SHP77 (cell line): ENCODE measurements around the gene STARD7.

Experiments
- DNase-seq, 2 experiments: peaks; one replicate each; lab custom pipeline; 2025; lab: John Stamatoyannopoulos, UW

The STARD7 gene

DNA sequence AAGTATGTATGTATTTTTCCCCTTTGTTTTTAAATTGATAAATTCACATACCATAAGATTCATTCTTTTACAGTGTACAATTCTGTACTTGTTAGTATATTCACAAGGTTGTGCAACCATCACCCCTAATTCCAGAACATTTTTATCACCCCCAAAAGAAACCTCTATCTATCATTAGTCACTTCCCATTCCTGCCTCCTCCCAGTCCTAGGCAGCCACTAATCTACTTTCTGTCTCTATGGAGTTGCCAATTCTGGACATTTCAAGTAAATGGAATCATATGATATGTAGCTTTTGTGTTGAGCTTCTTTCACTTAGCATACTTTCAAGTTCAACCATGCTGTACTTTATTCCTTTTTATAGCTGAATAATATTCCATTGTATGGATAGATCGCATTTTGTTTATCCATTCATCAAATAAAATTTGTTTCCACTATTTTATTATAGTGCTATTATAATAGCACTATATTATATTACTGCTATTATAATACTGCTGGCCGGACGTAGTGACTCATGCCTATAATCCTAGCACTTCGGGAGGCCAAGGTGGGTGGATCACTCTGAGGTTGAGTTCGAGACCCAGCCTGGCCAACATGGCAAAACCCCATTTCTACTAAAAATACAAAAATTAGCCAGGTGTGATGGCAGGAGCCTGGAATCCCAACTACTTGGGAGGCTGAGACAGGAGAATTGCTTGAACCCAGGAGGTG, 10.9 kb downstream of the STARD7 start:
- DNase-seq = no peak

DNA sequence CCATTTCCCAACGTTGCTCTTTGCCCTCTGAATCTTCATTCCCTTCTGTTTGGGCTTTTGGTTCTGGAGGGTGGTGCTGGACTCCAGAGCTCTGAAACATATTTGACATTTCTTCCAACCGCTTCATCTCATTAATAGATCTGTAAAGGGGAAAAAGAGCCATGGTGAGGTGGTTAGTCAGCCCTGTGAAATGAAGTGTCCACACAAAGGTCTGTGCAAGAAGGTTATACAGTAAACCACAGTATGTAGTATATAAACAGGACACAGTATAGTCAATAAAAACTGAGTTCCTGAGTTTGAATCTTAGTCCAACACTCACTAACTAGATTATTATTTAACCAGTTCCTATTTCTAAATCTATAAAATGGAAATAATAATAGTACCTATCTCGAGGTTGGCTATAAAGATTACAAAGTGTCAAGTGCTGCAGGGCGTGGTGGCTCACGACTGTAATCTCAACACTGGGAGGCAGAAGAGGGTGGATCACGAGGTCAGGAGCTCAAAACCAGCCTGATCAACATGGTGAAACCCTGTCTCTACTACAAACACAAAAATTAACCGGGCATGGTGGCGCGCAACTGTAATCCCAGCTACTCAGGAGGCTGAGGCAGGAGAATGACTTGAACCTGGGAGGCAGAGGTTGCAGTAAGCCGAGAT, 13.1 kb downstream of the STARD7 start:
- DNase-seq = no peak

DNA sequence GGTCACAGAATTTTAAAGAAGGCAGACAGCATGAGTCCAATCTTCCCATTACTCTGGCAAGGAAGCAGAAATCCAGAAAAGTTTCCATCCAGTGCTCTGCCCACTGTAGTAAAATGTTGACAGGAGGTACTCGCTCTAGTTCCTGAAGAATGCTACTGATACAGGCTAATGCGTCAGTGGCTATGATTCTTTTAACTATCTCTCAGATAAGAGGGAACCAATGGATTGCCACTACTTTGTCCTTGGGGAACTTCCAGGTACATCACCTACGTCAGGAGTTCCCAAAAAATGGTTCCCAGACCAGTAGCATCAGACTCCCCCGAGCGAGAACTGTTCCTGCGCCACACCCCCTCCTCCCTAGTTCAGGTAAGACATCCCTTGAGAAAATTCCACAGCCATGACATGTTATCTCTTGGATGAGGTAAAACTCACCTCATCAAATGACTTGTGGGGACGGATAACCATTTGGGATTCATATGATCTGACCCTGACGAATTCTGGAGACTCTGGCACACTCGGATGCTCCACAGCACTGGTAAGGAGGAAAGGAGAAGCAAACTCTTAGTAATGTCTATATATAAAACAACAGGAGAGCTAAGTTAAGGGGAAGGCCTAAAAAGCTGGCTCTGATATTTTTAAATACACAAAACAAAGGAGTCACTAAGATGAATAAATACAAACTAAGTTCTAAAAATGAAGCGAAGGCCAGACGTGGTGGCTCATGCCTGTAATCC, 16.5 kb downstream of the STARD7 start:
- no peak for DNase-seq

DNA sequence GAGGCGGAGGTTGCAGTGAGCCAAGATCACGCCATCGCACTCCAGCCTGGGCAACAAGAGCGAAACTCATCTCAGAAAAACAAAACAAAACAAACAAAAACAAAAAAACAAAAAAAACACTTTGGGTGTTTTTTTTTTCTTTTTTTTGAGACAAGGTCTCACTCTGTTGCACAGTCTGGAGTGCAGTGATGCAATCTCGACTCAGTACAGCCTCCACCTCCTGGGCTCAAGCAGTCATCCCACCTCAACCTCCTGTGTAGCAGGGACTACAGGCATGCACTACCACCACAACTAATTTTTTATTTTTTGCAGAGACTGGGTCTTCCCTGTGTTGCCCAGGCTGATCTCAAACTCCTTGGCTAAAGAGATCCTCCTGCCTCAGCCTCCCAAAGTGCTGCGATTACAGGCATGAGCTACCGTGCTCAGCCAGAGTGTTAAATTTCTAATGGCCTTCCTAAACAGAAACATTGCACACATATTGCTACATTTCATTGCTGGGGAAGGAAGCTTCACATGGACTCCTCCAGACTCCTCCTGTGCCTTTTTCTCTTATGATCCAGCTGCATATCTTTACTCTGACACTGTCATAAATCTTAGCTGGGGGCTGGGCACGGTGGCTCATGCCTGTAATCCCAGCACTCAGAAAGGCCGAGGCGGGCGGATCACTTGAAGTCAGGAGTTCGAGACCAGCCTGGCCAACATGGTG, 19.7 kb downstream of the STARD7 start:
- DNase-seq = no peak

DNA sequence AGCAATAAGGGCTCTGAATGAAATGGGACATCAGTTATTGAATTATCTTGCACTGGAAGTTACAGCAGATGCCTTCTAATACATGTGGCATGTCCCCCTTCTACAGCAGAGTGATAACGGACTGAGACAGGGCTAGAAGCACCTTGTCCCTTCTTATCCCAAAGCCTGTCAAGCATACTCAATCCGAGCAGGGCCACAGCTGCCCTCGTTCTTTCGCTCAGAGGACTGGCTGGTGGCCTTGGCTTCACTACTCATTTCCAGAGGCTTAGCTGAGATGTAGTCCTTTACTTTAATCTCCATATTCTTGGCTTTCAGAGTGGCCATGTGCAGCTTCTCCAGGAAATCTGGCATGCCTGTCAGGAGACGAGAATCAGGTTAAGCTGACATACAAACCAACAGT, 22.1 kb downstream of the STARD7 start:
- no peak for DNase-seq

DNA sequence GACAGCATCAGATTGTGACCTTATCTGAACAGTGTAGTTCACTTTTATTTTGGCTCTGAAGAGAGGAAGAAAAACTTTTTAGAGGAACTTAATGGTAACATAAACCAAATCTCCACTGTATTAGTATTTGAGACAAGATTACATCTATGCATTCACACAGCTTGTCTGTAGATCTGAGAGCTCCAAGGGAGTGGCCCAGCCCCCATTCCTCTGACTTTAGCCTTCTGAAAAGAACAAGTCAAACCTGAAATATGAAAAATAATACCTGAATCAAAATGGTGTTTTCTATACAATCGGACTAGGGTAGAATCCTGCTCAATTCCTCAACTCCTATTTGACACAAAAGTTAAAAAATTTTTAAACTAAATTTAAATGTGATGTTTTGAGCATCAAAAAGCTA, 23.1 kb downstream of the STARD7 start:
- DNase-seq = no peak

DNA sequence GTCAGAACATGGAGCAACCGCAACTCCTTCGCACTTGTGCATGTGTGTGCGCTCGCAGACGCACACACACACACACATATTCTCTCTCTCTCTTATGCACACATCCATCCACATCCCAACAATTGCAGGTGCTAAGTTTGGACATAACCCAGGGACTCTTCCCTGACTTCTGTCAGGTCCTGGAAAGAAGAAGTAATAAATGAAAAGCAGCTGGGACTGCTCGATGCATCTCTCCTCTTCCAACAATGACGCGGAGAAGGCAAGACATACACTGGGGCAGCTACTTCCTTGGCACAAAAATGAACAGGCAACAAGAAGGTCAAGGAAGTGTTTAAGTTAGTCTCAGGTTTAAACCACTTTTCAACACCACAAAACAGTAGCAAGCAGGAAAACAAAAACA, 23.6 kb downstream of the STARD7 start:
- no peak for DNase-seq

DNA sequence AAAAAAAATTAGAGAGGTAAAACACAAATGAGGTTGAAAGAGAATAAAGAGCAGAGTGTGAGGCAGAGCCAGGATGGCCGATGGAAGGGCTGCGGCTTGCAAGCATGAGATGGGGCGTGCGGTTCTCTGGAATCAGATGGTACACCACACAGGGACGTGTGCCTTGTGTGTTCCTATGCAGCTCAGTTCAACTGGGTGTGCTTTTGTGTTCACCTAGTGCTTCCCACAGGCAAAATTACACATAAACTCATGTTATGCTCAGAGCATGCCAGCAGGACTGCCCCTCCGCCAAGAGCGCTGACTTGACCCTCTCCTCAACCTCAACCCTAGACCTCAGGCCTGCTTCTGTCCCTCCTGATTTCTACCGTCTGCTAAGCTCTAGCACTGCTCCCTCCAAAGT, 24.4 kb downstream of the STARD7 start:
- no peak for DNase-seq

DNA sequence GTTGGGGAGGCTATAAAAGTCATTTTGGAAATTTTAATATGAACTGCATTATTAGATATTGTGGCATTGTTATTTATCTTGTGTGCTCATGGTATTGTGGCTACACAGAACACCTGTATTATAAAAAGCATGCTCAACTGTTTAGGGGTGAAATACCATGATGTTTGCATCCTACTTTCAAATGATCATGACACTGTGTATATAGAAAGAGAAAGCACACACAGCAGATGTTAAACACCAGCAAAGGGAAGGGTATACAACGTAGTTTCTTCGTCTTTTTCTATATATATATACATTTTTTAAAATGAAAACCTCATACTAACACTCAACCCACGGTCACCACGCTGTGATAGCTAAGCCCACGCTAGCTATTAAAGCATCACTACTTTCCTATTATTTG, 27.1 kb downstream of the STARD7 start:
- DNase-seq = no peak

DNA sequence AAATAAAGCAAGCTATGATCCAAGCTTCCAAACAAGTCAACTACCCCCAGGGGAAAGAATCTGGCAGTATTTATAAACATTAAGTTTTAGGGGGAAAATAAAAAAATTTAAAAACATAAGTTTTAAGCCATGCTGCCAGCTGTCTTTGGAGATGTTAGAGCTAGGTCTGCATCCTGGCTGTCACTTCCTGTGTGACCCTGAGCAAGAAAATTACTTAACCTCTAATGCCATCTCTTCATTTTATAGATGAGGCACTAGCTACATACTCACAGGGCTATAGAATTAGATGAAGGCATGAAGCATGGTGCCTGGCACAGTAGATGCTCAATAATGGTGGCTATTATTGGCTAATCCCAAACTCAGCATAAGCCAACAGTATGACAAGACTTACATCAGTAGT, 28.1 kb downstream of the STARD7 start:
- no peak for DNase-seq

DNA sequence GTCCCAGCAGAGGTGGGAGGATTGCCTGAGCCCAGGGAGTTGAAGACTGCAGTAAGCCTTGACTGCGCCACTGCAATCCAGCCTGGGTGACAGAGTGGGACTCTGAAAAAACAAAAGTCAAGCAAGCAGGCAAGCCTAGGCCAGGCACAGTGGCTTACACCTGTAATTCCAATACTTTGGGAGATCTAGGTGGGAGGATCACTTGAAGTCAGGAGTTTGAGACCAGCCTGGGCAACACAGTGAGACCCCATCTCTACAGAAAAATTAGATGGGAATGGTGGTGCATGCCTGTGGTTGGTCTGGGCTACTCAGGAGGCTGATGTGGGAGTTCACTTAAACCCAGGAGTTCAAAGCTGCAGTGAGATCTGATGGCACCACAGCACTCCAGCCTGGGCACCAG, 28.6 kb downstream of the STARD7 start:
- DNase-seq = no peak

DNA sequence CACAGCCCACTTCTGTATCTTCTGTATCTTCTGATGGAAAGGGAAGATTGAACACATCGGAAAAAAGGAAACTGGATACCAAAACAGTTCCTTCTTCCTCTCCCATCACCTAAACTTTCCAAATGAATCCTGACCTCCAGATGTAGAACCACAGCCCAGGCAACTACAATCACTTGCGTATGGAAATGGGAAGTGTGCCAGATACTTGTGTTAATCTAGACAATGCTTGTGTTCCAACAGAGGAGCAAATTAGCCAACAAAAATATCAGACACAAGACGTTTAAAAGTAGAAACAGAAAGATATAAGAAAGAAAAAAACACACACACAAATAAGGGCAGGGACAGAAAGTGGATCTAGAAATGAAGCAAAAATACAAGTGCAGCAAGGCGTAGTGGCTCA, 32.0 kb downstream of the STARD7 start:
- no peak for DNase-seq

DNA sequence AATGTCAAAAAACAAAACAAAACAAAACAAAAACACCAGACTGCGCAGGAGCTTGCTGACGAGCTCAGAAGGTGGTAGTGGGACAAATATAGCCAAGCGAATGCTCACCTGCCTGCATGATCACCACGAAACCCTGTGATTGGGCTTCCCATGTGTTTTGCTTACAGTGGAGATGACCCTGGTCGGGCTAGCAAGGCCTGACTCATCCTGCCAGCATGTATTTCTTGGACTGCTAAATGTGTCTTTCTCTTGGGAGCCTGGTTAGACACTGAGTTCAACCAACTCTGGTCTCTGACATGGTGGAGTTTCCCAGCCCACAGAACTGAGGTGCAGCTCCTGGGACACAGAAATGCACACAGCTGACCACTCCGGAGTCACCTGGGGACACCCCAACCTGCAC, 32.7 kb downstream of the STARD7 start:
- DNase-seq = no peak

DNA sequence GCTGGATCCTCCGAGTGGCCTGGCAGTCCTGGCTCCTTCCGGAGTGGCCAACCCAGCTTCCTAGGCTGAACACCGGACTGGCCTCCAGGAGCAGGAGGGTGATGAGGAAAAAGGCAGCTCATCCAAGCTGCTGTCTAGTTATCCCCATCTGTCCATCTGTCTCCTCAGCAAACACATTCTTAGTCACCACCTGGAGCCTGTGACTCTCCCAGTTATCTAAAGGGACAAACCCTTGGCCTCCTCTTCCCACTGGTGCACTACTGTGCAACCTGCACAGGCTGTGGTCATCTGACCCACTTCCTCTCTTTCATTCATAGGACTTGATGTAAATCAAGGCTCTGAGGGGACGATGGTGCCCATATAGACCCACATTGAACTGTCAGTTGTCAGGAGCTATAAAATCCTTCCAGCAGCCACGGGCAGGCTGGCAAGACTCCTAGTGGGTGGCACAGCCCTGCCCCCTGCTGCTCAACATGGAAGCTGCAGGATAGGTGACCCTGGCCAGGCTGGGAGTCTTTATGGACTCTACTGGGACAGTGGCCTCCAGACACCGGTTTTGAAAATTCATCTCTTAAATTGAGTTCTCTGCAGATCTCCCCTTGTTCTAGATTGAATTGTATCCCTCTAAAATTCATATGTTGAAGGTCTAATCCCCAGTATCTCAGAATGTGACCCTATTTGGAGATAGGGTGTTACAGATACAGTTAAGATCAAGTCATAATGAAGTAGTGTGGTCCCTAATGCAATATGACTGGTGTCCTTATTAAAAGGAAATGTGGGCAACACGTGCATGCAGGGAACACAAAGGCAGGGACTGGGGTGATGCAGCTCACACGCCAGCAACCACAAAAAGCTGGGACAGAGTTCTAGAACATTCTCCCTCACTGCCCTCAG, 34.1 kb downstream of the STARD7 start:
- peak; percentile 56 to 67 for DNase-seq

DNA sequence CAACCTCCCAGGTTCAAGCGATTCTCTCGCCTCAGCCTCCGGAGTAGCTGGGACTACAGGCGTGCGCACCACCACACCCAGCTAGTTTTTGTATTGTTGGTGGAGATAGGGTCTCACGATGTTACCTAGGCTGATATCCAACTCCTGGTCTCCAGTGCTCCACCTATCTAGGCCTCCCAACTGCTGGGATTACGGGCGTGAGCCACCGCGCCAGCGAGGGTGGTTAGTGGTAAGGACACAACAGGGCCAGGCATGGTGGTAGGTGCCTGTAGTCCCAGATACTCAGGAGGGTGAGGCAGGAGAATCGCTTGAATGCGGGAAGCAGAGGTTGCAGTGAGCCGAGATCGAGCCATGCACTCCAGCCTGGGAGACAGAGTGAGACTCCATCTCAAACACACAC, 36.8 kb downstream of the STARD7 start:
- DNase-seq = no peak

DNA sequence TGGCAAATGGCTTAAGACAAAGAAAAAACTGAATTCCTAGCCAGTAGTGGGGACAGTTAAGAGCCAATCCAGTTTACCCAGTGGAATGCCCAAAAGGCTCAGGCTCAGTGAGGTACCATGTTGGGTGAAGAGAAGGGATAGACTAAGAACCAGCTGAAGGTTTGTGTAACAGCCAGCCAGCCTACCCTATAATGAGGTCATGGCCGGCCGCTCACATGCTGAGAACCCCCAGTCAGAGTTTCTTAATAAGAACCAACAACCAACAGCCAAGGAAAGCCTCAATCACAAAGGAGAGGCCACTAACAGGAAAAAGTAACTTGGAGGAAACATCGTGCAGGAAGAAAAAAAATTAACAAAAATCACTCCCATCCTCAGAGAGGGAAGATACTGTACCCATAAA, 38.0 kb downstream of the STARD7 start:
- DNase-seq = no peak

DNA sequence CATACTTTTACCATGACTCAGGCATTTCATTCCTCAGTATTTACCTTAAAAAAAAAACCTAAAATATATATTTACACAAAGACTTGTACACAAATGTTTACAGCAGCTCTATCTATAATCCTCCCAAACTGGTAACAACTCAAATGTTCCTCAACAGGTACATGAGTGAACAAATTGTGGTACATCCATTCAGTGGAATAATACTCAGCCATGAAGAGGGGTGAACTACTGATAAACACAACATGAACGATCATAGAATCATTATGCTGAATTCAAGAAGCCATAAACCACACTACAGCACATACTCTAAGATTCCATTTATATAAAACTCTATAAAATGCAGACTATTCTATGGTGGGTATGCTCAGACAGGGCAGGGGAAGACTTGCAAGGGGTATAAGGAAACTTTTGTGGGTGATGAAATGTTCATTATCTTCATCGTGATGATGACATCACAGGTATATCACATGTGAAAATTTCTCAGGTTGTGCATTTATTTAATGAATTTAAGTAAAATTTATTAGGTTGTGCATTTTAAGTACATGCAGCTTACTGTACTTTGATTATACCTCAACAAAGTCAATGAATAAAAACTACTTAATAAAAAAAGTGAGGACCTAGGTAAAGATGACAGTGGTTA, 38.6 kb downstream of the STARD7 start:
- DNase-seq = no peak

DNA sequence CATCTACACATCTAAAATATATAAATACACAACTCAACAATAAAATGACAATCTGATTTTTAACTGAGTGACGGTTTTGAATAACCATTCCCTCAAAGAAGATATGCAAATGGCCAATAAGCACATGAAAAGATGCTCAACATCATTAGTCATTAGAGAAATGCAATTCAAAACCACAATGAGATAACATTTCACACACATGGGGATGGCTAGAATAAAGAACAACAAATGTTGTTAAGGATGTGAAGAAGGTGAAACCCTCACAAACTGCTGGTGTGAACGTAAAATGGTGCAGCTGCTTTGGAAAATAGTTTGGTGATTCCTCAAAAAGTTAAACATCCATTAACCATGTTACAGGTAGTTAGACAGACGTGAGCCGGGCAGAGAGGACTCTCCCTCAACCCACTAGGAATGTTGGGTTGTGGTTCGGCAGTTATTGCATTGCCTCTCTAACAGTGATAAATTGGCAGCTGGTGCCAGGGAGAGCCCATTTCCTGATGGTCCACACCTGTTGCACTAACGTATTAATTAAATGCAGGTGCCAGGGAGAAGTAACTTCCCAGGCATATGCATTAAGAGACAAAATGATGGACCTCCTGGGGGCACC, 41.1 kb downstream of the STARD7 start:
- no peak for DNase-seq

DNA sequence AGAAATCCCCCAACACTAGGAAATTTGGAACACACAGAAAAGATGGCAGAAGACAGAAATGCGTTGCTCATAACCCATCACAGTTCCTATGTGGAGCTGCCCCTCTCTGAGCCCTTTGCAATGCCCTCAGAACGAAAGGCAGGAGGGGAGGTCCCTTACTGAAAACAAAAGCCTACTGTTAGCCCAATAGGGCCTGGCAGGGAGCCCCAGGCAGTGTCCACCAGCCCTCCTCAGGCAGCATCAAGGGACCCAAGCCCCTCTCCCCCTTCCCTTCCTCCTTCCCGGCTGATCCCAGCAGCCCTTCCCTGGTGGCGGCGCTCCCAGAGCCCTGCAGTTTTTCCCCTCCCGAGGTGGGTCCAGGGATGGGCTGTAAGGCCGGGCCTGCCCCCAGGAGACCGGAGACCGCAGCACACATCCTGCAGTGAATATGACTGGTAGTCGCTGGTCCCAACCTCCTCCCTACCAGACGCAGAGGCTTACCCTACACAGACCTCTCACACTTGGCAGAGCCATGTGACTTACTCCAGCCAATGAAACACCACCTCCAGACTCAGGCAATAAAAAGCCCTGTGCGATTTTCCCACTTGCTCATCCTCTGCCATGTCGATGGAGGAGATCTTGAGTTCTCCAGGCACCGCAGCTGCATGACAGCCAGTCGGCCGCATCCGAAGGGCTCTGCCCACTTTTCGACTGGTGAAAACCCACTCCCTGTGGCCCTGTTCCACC, 44.0 kb downstream of the STARD7 start:
- DNase-seq = no peak
